Inflammatory macrophage treated with lipopolysaccharide for 1 hour (primary cell): ENCODE results near the gene ABCF2.

ENCODE experiments used
- DNase-seq, 2 donors: peaks; one replicate each; pipeline ENCODE4 v3.0.0-alpha.2; 2020 to 2022

Gene ABCF2

GRCh38 chr7:151240942-151241754, 14.1 kb upstream of the ABCF2 start:
- no peak for DNase-seq

DNA sequence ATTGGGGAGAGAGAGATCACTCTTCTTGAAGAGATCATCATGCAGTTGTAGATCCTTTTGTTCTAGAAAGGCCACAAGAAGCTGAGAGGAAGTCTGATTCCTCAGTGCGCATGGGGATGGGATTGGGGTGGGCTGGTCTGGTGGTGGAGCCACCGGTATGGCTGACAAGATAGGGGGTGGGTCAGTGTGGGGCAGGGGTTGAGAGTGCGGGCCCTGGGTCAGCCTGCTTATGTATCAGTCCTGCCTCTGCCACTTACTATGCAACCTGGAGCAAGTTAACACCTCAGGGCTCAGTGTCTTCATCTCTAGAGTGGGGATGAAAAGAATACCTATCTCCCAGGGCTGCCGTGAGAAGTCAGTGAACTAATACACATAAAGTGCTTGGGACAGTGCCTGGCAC, 13.5 kb upstream of the ABCF2 start:
- no peak for DNase-seq

DNA sequence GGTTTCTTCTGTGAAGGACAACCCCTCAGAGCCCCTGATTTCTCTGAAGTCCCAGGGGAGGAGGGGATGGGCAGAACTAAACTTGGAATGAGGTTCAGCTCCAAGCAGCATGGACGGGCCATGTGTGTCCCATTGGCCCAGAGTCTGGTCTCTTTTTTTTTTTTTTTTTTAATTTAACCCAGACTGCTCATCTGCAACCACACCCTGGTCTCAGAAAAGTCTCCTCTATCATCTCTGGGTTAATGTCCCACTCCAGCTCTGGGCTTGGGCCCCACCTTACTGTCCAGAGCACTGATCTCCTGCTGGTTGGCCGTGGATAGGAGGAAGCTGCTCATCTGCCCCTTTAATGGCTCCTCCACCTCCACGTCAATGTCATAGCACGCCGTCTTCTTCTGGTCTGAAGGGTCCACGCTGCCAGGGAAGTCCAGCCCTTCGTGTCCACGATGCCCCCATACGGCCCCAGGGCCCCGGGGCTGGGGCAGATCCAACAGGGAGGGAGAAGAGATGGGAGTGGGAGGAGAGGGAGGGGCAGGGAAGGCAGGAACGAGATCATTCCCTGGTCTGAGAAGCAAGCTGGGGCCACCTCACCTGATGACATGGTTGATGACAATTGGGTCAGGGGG, 12.9 kb upstream of the ABCF2 start:
- no peak for DNase-seq

GRCh38 chr7:151238924-151239836, 12.2 kb upstream of the ABCF2 start:
- no peak for DNase-seq

- no peak for DNase-seq
Measured at GRCh38 chr7:151238190-151238810, 11.3 kb upstream of the ABCF2 start.

DNA sequence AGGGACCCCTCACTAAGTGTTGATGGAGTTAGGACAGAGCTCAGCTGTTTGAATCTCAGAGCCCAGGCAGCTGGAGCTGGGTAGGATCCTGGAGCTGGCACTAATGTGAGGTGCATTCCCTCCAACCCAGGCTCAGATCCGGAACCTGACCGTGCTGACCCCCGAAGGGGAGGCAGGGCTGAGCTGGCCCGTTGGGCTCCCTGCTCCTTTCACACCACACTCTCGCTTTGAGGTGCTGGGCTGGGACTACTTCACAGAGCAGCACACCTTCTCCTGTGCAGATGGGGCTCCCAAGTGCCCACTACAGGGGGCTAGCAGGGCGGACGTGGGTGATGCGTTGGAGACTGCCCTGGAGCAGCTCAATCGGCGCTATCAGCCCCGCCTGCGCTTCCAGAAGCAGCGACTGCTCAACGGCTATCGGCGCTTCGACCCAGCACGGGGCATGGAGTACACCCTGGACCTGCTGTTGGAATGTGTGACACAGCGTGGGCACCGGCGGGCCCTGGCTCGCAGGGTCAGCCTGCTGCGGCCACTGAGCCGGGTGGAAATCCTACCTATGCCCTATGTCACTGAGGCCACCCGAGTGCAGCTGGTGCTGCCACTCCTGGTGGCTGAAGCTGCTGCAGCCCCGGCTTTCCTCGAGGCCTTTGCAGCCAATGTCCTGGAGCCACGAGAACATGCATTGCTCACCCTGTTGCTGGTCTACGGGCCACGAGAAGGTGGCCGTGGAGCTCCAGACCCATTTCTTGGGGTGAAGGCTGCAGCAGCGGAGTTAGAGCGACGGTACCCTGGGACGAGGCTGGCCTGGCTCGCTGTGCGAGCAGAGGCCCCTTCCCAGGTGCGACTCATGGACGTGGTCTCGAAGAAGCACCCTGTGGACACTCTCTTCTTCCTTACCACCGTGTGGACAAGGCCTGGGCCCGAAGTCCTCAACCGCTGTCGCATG, 10.5 kb upstream of the ABCF2 start:
- DNase-seq = no peak

DNA sequence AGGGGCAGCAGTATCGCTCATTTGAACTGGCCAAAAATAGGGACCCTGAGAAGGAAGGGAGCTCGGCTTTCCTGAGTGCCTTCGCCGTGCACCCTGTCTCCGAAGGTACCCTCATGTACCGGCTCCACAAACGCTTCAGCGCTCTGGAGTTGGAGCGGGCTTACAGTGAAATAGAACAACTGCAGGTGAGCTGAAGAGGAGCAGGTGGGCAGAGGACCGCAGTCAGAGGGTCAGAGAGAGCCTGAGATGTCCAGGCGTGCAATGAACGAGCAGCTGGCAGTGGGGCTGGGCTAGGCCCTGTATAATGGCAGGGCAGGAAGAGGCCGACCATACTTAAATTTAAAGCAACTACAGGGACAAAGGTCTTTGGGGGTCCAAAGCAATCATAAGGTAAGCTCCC, 9.4 kb upstream of the ABCF2 start:
- DNase-seq = no peak

GRCh38 chr7:151235091-151235787, 8.2 kb upstream of the ABCF2 start:
- no peak for DNase-seq

- DNase-seq = no peak
Measured at GRCh38 chr7:151233804-151234203, 6.8 kb upstream of the ABCF2 start.

GRCh38 chr7:151232917-151233701, 6.1 kb upstream of the ABCF2 start:
- peak; percentile 74 to 83 for DNase-seq

GRCh38 chr7:151232091-151232916, 5.3 kb upstream of the ABCF2 start, which contains the start of gene CHPF2:
Gene CHPF2 (plus strand): TSS chr7:151232483. CDS start chr7:151234012, 1,529 bp downstream.
- peak; percentile 80 to 89 for DNase-seq

- DNase-seq = no peak
Measured at GRCh38 chr7:151231080-151231479, 4.1 kb upstream of the ABCF2 start.

DNA sequence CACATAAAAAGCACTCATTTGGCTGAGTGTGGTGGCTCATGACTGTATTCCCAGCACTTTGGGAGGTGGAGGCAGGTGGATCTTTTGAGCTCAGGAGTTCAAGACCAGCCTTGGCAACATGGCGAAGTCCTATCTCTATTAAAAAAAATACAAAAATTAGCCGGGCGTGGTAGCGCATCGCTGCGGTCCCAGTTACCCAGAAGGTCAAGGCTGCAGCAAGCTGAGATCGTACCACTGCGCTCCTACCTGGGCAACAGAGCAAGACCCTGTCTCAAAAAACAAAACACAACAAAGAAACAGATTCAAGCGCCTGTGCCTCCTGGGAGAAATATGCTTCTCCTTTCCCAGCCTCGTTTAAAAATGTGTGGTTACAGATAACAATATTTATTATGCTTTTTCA, 2.2 kb upstream of the ABCF2 start:
- DNase-seq = no peak

DNA sequence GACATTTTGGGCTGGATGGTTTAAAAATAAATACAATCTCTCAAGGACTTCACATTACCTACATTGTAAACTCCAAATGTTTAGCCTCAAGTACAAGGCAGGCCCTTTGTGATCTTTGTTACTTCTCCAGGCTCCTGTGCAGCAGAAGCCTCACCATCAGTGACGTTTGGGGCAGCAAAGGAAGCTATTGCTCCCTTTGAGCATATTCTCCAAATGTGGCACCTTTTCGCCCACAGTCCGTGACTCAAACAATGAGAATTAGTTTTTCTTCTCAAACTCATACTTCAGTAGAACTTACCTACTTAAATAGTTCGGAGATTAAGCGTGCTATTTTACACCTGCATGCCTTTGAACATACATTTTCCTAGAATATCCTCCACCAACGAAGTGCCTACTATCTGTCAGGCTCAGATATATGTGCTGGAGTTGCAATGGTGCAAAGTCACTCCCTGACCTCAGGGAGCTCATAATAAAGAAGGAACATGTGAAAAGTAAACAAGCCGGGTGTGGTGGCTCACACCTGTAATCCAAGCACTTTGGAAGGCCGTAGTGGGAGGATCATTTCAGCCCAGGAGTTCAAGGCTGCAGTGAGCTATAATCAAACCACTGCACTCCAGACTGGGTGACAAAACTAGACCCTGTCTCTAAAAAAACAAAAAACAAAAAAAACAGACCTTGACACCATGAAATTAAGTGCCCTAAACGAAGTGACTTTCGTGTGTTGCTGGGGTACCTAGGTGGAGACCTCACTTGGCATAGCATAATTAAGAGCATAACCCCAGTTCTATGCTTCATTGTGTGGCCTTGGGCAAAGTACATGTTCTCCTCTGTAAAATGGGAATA, 1.2 kb upstream of the ABCF2 start:
- DNase-seq = no peak

GRCh38 chr7:151226560-151226874, 488 bp downstream of the ABCF2 start:
- no peak for DNase-seq

GRCh38 chr7:151225948-151226510, 976 bp downstream of the ABCF2 start:
- no peak for DNase-seq

DNA sequence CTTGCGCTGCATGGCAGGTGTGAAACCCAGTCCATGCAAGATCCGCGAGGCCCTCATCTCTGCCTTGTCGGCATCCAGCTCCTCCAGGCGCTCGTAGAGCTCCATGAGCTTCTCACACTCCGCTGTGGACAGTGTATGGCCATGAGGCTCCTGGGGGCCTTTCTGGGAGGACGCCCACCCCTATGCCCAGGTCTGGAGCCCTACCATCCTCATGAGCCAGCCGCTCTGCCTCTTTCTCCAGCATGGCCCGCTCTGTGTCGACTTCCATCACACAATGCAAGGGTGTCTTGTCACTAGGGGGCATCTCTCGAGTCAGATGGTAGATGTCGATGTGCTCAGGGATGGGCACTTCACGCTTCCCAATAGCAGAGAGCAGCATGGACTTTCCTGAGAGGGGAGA, 3.3 kb downstream of the ABCF2 start:
- DNase-seq = no peak

DNA sequence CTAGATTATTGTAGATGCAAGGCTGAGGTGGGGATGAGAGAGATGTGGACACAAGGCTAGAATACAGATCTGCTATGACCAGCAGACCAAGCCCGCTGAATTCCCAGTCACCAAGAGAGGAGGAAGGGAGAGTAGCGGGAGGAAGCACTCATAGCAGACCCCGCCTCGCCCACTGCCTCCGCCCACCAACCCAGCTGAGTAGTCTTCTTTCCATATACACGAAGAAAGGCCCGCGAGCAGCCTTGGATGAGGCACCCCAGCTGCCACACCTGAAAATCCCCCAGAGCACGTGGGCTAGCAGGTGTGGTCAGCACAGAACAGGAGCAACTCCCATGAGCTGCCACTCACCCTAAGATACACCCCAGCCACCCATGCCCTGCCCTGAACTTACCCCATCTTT, 8.8 kb downstream of the ABCF2 start:
- DNase-seq = no peak
